Activated CD8-positive, alpha-beta memory T cell treated with anti-CD3 and anti-CD28 coated beads, Interleukin-2, amount 50 U/mL, for 48 hours (primary cell): ENCODE measurements around the gene NOM1.

Experiments
- DNase-seq: peaks from one replicate; pipeline ENCODE4 v3.0.0-alpha.2; 2020

NOM1 gene

DNA sequence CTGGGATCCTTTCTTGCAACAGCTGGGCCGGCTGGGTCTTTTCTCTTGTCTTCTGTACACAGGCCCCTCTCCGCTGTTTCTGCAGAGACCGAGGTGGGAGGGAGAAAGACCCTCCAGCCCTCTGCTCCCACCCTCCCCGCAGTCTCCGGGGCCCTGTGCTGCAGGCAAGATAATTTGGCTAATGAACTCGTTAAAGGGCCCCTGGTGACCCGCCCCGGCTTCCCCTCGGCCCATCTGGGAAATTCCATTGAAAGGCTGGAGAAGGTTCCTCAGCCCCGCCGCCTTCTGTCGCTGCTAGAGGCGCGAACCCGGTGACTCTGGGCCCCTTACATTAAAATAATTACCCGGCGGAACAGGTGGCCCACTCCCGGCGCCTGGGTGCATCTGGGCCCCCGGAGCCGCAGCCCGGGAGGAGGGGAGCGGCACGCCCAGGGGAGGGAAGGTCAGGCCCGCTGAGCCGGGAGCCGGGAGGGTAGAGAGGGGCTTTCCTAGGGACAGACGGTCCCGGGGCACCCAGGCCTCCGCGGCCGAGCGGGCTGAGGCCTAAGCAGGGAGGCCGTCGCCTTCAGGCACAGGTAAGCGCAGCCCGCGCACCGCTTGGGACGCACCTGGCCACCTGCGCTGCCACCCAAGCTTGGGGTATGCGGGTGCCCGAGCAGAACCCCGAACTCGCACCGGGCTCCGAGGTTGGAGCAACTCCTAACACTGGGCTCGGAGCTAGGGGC is 68.3 kb downstream of the NOM1 start:
- peak; percentile 57 for DNase-seq

DNA sequence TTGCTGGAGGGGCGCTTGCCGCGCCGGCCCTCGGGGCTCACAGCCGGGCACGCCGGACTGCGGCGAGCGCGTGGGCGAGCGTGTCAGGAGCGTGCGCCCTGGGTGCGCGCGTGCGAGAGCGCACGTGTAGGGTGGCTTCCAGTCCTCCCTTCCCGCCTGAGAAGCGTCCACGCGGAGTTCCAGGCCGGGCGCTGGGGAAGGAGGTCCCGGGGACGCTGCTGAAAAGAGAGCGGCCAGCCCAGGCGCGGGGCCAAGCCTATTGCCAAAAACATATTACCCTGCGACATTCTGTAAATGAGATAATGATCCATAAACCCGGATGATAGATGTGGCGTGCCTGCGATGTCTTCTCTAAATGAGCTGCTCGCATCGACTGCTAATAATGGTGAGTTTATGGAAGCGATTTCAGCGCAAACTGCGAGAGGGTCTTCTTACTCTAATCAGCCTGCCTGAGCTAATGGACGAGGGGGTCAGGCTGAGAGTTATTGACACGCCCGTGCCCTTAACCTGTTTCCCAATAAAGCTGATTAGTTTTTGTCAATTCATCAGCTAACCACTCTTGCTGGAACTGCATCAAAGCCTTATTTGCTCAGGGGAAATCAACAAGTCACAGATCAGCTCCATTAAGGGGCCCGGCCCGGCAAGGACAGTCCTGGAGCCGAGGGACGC is 69.0 kb downstream of the NOM1 start:
- DNase-seq = no peak

DNA sequence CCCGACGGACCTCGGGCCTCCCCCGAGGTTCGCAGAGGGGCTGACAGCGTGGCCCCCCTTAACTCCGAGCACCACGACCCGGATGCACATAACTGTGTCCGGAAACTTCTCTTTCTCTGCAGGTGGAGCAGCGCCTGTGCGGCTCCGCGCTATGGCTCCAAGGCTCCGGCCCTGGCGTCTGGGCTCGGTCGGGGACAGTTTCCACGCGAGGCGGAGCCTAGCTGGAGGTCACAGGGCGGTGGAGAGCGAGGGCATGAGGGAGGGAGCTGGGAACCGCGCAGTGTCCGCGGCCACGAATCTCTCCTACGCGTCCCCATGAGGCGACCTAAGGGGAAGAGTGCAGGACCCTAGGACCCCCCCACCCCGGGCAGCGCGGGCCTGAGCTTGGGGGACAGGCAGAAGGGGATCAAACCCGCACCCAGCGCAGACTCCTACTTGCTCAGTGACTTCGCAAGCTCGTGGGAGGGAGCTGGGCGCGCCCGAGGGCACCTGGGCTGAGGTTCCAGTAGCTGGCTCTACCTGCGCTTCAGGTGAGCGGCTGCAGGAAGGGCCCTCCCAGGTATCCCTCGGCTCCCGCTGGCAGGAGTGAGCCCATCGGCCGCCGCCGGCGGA is 69.6 kb downstream of the NOM1 start:
- peak; percentile 53 for DNase-seq

DNA sequence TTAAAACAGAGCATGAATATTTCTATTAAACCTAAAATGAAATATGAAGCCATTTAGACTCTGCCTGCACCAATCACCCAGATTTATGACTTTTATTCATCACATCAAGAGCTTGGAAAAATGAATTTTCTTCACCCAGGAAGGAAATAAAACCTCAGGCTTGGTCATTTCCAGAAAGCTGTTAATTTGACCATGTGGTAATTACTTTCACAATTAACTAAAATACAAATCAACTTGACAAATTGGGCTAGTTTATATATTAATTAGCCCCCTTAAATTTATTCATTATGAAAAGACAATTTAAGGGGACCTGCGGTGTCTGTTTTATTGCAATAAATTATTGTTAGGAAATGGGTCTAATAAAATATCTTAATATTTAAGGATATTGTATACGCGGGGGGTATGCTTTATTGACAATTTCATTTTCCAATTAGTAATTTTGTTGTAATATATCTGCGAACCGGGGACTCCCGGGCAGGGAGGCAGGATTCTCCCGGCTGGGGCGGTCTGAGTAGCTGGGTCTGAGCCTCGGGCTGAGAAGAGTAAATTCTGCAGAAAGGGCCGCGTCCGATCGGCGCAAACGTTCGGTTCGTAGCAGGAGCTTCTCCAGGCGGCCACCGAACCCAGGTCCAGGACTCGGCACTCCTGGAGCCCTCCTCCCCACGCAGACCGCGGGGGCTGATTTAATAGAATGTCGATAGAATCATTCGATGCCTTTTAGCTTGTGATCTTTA is 70.4 kb downstream of the NOM1 start:
- peak; percentile 53 for DNase-seq

DNA sequence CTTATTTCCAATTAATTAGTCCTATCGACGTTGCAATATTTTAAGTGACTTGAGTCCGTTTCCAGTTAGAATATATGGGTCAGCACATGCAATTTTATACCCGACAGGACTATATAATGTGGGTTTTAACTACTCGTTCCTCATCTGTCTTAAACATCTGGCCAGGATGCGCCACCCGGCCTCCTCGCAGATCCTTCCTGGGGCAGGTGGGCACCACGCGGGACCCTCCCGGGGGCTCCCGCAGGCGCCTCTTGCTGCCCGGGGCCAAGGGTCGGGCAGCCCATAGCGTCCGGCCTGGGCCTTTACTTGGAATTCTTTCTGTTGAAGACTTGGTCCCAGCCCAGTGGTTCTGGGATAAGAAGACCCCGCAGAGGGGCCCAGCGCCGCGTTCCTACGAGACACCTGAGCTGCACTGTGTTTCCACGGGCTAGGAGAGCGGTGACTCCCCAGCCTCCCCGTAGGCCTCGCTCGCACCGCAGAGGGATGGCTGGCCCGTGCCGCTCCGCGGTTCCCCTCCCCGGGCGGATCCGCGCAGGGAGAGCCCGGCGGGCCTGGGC is 71.1 kb downstream of the NOM1 start:
- DNase-seq = peak; percentile 58

DNA sequence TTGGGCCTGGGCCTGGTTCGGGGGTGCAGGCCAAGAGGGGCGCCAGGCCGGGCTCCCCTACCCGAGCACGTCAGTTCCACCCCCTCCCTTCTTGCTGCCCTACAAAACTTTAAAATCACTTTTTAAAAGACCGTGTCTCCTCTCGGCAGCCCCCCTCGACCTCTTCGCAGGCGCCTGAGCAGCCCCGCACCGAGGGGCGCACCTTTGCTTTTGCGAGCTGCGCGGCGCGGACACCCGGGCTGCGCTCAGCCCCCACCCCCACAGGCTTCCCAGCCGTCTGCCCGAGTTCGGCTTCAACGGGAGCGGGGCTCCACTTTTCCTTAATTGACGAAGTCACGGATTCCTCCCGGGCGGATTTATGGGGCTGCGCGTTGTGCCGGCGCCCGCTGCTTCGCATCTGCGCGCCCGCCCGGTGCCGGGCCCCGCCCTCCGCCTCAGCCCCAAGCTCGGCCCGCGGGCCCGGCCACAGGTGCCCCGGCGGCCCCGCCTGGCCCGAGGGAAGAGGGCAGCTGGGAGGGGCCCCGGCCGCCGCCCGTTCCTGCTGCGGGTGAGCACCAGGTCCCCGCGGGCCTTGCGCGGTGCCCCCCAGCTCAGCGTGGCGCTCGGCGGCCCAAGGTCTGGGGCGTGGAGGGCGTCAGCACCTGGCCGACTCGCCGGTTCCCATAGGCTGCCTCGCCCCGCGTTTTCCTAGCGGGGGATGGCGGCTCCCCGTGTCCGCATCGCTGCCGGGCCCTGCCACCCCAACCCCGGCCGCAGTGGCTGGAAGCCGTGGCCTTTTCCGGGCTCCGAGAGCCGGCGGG is 71.8 kb downstream of the NOM1 start:
- DNase-seq = peak; percentile 54

DNA sequence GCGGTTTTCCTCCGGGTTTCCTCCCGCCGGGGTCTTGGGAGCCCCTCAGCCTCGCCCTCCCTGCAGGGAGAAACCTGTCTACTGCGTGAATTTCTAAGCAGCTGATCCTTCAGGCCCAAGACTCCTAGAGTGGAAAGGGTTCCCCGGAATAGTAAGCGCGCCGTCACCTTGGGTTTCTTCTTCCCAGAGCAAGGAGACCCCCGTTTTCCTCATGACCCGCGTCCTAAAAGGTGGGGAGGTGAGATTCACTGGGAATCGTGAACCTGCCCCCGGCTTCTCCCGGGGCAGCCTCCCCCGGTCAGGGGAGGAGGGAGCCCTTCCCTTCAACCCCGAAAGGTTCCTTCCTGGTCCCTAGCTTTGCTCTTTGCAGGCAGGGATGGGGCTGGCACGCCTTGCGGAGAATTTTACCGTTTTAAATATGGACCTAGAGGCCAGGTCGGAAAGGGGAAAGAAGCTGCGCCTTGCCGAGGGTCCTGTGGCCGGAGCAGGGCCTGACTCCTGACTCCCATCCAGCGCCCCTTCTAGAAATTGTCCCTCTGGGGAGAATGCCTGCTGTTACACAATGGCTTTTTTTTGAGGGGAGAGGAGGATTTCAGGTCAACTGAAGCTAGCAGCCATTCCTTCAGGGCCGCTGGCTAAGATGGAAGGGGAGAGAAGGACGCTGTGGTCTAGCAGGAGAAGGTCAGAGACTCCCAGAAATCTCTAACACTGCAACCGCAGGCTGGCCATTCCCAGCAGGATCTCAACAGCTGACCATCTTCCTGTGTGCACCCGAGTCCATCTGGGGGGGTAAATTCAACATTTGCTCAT is 72.6 kb downstream of the NOM1 start:
- peak; percentile 50 for DNase-seq
